Stimulated activated naive CD8-positive, alpha-beta T cell treated with anti-CD3 and anti-CD28 coated beads, Interleukin-15, Interleukin-2, amounts not matched to agents 100 ng/mL and 50 ng/mL, for 24 hours (primary cell): ENCODE measurements around the gene GFM1.

Experiments used
- H3K27ac Mint-ChIP-seq: one replicate; pipeline ENCODE4 v1.8.0; 2021; ENCODE audit warnings: mild to moderate bottlenecking, mixed read lengths
- H3K27me3 Mint-ChIP-seq: one replicate; pipeline ENCODE4 v1.8.0; 2021; ENCODE audit warnings: mixed read lengths
- H3K36me3 Mint-ChIP-seq: one replicate; pipeline ENCODE4 v1.8.0; 2021; ENCODE audit warnings: low read depth, mixed read lengths
- H3K4me1 Mint-ChIP-seq: one replicate; pipeline ENCODE4 v1.8.0; 2021; ENCODE audit warnings: low read depth, mixed read lengths
- H3K4me3 Mint-ChIP-seq: one replicate; pipeline ENCODE4 v1.8.0; 2021; ENCODE audit warnings: mild to moderate bottlenecking, mixed read lengths
- H3K9me3 Mint-ChIP-seq: one replicate; pipeline ENCODE4 v1.8.0; 2021; ENCODE audit warnings: mixed read lengths

The GFM1 gene

GRCh38 chr3:158701420-158702065, 57.2 kb downstream of the GFM1 start:
- H3K4me3 Mint-ChIP-seq, result no peak overlapping the region
- H3K4me1 Mint-ChIP-seq, result no peaks in the 10 kb centered on the region
- H3K9me3 Mint-ChIP-seq, result no peaks in the 10 kb centered on the region
- H3K27ac Mint-ChIP-seq, result no peak overlapping the region
- peaks cover 57% of the 10 kb centered on the region for H3K36me3 Mint-ChIP-seq
- no peaks in the 10 kb centered on the region for H3K27me3 Mint-ChIP-seq

DNA sequence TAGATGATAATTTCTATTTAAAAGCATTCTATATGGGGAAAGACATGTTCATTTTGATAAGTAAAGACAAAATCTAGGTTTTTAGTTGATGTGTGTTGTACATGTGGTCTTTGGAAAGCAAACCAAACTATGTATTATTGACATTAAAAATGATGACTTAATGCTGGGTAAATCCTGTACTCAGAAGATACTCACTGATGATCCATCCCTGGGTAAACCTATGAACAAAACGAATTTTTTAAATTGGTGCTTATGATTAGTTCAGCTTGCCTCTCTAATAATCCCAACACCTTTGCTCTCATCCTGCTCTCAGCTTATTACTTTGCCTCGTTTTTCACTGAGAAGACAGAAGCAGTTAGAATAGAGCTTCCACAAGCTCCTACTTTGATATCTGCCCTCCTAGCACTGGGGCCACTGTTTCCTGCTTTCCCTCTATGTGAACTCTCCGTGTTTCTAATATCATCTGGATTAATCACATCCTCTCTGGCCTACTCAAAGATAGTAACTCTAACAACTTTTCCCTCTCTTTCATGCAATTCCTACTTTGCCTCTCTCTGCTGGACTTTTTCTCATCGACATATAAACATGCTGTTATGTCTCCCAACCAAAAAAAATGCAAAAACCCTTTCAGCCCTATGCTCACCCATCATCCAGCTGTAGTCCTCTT, 58.6 kb downstream of the GFM1 start:
- Mint-ChIP-seq H3K27ac (no peak overlapping the region), H3K9me3 (no peaks in the 10 kb centered on the region), H3K4me1 (no peaks in the 10 kb centered on the region), H3K4me3 (no peak overlapping the region), H3K27me3 (no peaks in the 10 kb centered on the region), H3K36me3 (peaks cover 64% of the 10 kb centered on the region)

GRCh38 chr3:158703566-158703965, 59.2 kb downstream of the GFM1 start:
- H3K36me3 Mint-ChIP-seq, result peaks cover 64% of the 10 kb centered on the region
- no peaks in the 10 kb centered on the region for H3K27me3 Mint-ChIP-seq
- H3K27ac Mint-ChIP-seq, result no peak overlapping the region
- H3K4me3 Mint-ChIP-seq, result no peak overlapping the region
- H3K4me1 Mint-ChIP-seq, result no peaks in the 10 kb centered on the region
- no peaks in the 10 kb centered on the region for H3K9me3 Mint-ChIP-seq

GRCh38 chr3:158709666-158710083, 65.3 kb downstream of the GFM1 start:
- H3K4me3 Mint-ChIP-seq, result no peak overlapping the region
- H3K4me1 Mint-ChIP-seq, result peaks cover 29% of the 10 kb centered on the region
- H3K36me3 Mint-ChIP-seq, result peaks cover 71% of the 10 kb centered on the region
- H3K9me3 Mint-ChIP-seq, result no peaks in the 10 kb centered on the region
- H3K27me3 Mint-ChIP-seq, result no peaks in the 10 kb centered on the region
- H3K27ac Mint-ChIP-seq, result no peak overlapping the region

- H3K27me3 Mint-ChIP-seq, result no peaks in the 10 kb centered on the region
- no peak overlapping the region for H3K4me3 Mint-ChIP-seq
- no peak overlapping the region for H3K27ac Mint-ChIP-seq
- peaks cover 70% of the 10 kb centered on the region for H3K36me3 Mint-ChIP-seq
- peaks cover 29% of the 10 kb centered on the region for H3K4me1 Mint-ChIP-seq
- H3K9me3 Mint-ChIP-seq, result no peaks in the 10 kb centered on the region
Measured at GRCh38 chr3:158710601-158711000, 66.3 kb downstream of the GFM1 start.

DNA sequence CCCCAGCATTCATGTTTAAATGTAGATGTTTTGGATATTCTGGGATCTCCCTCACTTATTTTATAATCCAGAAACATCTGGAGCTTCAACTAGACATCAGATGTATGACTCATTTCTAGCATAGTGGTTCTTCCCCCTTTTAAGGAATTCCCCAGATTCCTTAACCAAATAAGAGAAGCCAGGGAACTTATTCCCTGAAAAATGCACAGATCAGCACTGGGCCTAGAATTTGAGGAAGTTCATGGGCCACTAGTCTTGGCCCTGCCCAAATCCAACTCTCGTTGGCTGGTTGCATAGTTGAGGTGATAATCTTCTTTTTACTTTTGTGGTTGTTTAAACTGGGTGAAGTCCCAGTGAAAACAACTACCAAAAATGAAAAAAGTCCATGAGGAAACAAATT, 67.6 kb downstream of the GFM1 start:
- Mint-ChIP-seq H3K27me3 (no peaks in the 10 kb centered on the region), H3K4me3 (no peak overlapping the region), H3K4me1 (peaks cover 29% of the 10 kb centered on the region), H3K36me3 (peaks cover 63% of the 10 kb centered on the region), H3K27ac (no peak overlapping the region), H3K9me3 (no peaks in the 10 kb centered on the region)

DNA sequence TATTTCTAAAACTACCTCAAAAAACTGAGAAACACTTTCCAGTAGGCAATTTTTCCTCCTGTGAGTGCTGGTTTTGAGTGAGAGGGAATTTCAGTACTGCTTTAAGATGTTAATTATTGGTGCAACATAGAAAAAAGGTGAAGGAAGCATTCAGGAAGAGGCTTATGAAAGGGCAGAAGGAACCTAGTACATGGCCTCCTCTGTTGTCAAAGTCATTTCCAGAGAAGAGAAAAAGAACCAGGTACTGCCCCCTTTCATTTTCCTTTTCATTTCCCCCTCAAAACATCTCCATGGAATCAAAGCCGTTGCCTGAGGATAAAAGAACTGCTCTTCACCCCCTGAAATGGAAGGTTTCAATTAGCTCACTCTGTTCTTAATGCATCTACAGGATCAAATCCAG, 68.1 kb downstream of the GFM1 start:
- Mint-ChIP-seq H3K36me3 (peaks cover 64% of the 10 kb centered on the region), H3K4me1 (peaks cover 33% of the 10 kb centered on the region), H3K27ac (no peak overlapping the region), H3K9me3 (no peaks in the 10 kb centered on the region), H3K4me3 (no peak overlapping the region), H3K27me3 (no peaks in the 10 kb centered on the region)

DNA sequence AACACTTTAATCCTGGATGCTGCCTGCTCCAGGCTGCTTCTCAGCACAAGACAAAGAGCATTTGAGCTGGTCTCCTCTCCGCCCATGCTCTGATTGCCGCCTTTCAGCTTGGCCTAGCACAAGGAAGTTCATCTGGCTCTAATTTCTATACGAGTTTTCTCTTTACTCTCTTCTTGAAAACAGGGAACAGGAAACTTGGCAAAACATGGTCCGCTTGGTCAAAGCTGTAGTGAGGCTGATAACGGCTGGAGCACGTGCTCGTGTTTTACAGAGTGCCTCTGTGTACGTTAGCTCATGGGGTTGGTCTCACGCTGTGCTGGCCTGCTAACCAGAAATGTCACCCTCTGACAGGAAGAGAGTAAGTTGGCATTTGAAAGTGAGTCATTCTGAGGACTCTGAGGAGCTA, 68.8 kb downstream of the GFM1 start:
- peaks cover 33% of the 10 kb centered on the region for H3K4me1 Mint-ChIP-seq
- H3K27ac Mint-ChIP-seq, result peak overlapping the region; percentile 61

GRCh38 chr3:158717576-158717975, 73.2 kb downstream of the GFM1 start:
- Mint-ChIP-seq H3K4me1 (peaks cover 47% of the 10 kb centered on the region), H3K36me3 (peaks cover 32% of the 10 kb centered on the region), H3K4me3 (no peak overlapping the region), H3K9me3 (no peaks in the 10 kb centered on the region), H3K27ac (no peak overlapping the region), H3K27me3 (no peaks in the 10 kb centered on the region)

More for the DNA sequence above, 68.8 kb downstream of the GFM1 start:
- Mint-ChIP-seq H3K4me3 (no peak overlapping the region), H3K36me3 (peaks cover 58% of the 10 kb centered on the region), H3K27me3 (no peaks in the 10 kb centered on the region), H3K9me3 (no peaks in the 10 kb centered on the region)

- Mint-ChIP-seq H3K9me3 (no peaks in the 10 kb centered on the region), H3K36me3 (peaks cover 27% of the 10 kb centered on the region), H3K4me3 (no peak overlapping the region), H3K27me3 (no peaks in the 10 kb centered on the region), H3K4me1 (peaks cover 46% of the 10 kb centered on the region), H3K27ac (no peak overlapping the region)
Measured at GRCh38 chr3:158718490-158719170, 74.3 kb downstream of the GFM1 start.

- H3K9me3 Mint-ChIP-seq, result no peaks in the 10 kb centered on the region
- H3K4me3 Mint-ChIP-seq, result no peak overlapping the region
- H3K36me3 Mint-ChIP-seq, result peaks cover 19% of the 10 kb centered on the region
- no peaks in the 10 kb centered on the region for H3K27me3 Mint-ChIP-seq
- H3K4me1 Mint-ChIP-seq, result peaks cover 58% of the 10 kb centered on the region
- H3K27ac Mint-ChIP-seq, result no peak overlapping the region
Measured at GRCh38 chr3:158722108-158722507, 77.8 kb downstream of the GFM1 start.

GRCh38 chr3:158723991-158724390, 79.7 kb downstream of the GFM1 start:
- Mint-ChIP-seq H3K27ac (peak overlapping the region; percentile 86), H3K36me3 (peaks cover 15% of the 10 kb centered on the region), H3K4me3 (no peak overlapping the region), H3K9me3 (no peaks in the 10 kb centered on the region), H3K27me3 (no peaks in the 10 kb centered on the region), H3K4me1 (peaks cover 66% of the 10 kb centered on the region)

GRCh38 chr3:158725348-158726011, 81.2 kb downstream of the GFM1 start:
- Mint-ChIP-seq H3K27ac (peak overlapping the region; percentile 0), H3K36me3 (peaks cover 11% of the 10 kb centered on the region), H3K27me3 (no peaks in the 10 kb centered on the region), H3K4me1 (peaks cover 60% of the 10 kb centered on the region), H3K9me3 (no peaks in the 10 kb centered on the region), H3K4me3 (no peak overlapping the region)

- H3K9me3 Mint-ChIP-seq, result no peaks in the 10 kb centered on the region
- no peak overlapping the region for H3K27ac Mint-ChIP-seq
- H3K4me1 Mint-ChIP-seq, result peaks cover 48% of the 10 kb centered on the region
- H3K4me3 Mint-ChIP-seq, result no peak overlapping the region
- no peaks in the 10 kb centered on the region for H3K27me3 Mint-ChIP-seq
- H3K36me3 Mint-ChIP-seq, result peaks cover 5% of the 10 kb centered on the region
Measured at GRCh38 chr3:158727206-158728060, 83.1 kb downstream of the GFM1 start.
